ENCODE measurements around the gene NMUR2. TPM values are rescaled to one million over a fixed set of nuclear protein-coding genes. Genes with fewer than 3 reads are reported as not detected.

NMUR2 gene
- total and polyA plus RNA-seq, 4 donors: 0.01 to 0.49 (median 0.28) TPM; not detected in 1

DNA sequence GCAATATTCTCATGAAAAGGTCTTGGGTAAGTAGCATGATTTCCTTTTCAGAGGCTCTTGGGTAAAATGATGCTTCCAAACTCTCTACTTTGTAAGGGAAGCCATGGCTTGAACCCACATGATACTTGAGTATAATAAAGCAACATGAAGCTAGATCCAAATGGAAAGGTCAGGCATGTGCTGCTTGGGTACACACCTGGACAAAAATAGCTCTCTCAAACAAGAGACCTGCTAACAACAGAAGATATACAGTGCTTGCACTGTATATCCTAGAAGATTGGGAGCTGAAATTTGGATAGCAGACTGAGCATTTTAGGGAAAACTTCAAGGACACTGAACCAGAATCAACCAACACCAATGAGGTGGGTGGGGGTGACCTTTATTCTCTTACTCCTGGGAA is 40.2 kb downstream of the NMUR2 start:
- Histone ChIP-seq H3K4me3 (no peak overlapping the region), H3K27me3 (ENCODE audit: control insufficient read depth in 3 of 3, insufficient read depth in 3 of 3, low read length in 2 of 3) (no peaks in the 10 kb centered on the region), H3K36me3 (ENCODE audit: control insufficient read depth in 4 of 4, insufficient read depth in 4 of 4, low read length in 4 of 4) (no peaks in the 10 kb centered on the region), H3K9ac (ENCODE audit: insufficient read depth in 1 of 2, low read length in 2 of 2) (no peak overlapping the region), H3K27ac (ENCODE audit: low read depth in 1 of 2, low read length in 1 of 2) (no peak overlapping the region), H3K4me1 (ENCODE audit: control insufficient read depth in 5 of 5, insufficient read depth in 5 of 5, low read length in 5 of 5) (peaks cover 0 to 3% (median 0%) of the 10 kb centered on the region in 5 donors), H3K9me3 (ENCODE audit: control insufficient read depth in 4 of 4, insufficient read depth in 3 of 4, low read length in 3 of 4) (no peaks in the 10 kb centered on the region)
- DNase-seq (no peak), ATAC-seq (ENCODE audit: insufficient read depth, low FRiP score) (no peak)
- TF ChIP-seq, protein P1, sequence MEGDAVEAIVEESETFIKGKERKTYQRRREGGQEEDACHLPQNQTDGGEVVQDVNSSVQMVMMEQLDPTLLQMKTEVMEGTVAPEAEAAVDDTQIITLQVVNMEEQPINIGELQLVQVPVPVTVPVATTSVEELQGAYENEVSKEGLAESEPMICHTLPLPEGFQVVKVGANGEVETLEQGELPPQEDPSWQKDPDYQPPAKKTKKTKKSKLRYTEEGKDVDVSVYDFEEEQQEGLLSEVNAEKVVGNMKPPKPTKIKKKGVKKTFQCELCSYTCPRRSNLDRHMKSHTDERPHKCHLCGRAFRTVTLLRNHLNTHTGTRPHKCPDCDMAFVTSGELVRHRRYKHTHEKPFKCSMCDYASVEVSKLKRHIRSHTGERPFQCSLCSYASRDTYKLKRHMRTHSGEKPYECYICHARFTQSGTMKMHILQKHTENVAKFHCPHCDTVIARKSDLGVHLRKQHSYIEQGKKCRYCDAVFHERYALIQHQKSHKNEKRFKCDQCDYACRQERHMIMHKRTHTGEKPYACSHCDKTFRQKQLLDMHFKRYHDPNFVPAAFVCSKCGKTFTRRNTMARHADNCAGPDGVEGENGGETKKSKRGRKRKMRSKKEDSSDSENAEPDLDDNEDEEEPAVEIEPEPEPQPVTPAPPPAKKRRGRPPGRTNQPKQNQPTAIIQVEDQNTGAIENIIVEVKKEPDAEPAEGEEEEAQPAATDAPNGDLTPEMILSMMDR (IDR thresholded peaks at IDR 0.05; ENCODE audit: control extremely low read depth, extremely low read depth): no peak

DNA sequence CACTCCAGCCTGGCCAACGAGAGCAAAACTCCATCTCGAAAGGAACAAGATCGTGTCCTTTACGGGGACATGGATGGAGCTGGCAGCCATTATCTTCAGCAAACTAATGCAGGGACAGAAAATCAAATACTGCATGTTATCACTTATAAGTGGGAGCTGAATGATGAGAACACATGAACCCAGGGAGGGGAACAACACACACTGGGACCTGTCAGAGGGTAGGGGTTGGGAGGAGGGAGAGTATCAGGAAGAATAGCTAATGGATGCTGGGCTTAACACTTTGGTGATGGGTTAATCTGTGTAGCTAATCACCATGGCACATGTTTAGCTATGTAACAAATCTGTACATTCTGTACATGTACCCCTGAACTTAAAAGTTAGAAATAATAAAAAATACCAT is 40.9 kb downstream of the NMUR2 start:
- TF ChIP-seq, protein P1 (IDR thresholded peaks at IDR 0.05; ENCODE audit: control extremely low read depth, extremely low read depth): no peak
- 84 to 87% methylated on average over 4 of the region's 4 CpGs for WGBS, 2 donors

DNA sequence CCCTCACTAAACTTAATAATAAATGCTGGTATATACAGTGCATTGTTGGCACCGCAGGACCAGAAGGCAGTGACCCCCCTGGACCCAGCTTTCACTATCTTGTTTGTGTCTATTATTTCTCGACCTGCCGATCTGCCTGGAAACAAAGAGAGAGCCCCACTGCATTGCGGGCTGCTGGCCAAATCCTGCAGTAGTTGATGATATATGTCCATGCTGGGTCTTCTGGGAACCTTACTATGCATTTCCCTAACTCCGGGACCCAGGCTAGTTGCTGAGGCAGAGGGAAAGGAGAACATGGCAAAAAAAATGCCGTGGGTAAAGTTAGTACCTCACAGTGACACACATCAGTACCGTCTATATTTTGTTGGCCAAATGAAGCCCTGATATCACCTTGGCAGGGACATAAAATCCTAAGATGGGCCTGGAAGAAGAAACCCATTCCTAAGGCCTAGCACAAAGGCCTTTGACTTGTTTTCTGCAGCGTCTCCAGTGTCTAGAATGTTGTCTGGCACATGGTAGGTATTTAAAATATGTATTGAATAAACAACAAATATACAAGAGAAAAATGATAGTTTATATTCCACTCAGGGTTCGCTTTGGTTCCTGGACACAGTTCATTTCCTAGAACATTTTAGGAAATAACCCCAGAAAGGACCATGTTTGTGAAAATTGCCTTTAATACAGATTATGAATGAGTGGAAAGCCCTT is 46.1 kb downstream of the NMUR2 start:
- no peaks in the 10 kb centered on the region for H3K27me3 ChIP-seq (ENCODE audit: control insufficient read depth in 3 of 3, insufficient read depth in 3 of 3, low read length in 2 of 3)
- no peak overlapping the region for H3K4me3 ChIP-seq
- no peak overlapping the region for H3K9ac ChIP-seq (ENCODE audit: insufficient read depth in 1 of 2, low read length in 2 of 2)
- DNase-seq (peak; percentile 13 to 34 (median 26)), ATAC-seq (ENCODE audit: insufficient read depth, low FRiP score) (no peak)
- no peaks in the 10 kb centered on the region for H3K9me3 ChIP-seq (ENCODE audit: control insufficient read depth in 4 of 4, insufficient read depth in 3 of 4, low read length in 3 of 4)
- WGBS, 2 donors: 69 to 74% methylated on average over 9 of the region's 9 CpGs
- H3K4me1 ChIP-seq (ENCODE audit: control insufficient read depth in 5 of 5, insufficient read depth in 5 of 5, low read length in 5 of 5): no peaks in the 10 kb centered on the region
- H3K36me3 ChIP-seq (ENCODE audit: control insufficient read depth in 4 of 4, insufficient read depth in 4 of 4, low read length in 4 of 4): no peaks in the 10 kb centered on the region
- TF ChIP-seq, protein P1 (IDR thresholded peaks at IDR 0.05; ENCODE audit: control extremely low read depth, extremely low read depth): no peak
- H3K27ac ChIP-seq (ENCODE audit: low read depth in 1 of 2, low read length in 1 of 2): no peak overlapping the region

More for the DNA sequence above, 40.9 kb downstream of the NMUR2 start:
- Histone ChIP-seq H3K9ac (ENCODE audit: insufficient read depth in 1 of 2, low read length in 2 of 2) (no peak overlapping the region), H3K4me1 (ENCODE audit: control insufficient read depth in 5 of 5, insufficient read depth in 5 of 5, low read length in 5 of 5) (peaks cover 0 to 3% (median 0%) of the 10 kb centered on the region in 5 donors), H3K4me3 (no peak overlapping the region), H3K36me3 (ENCODE audit: control insufficient read depth in 4 of 4, insufficient read depth in 4 of 4, low read length in 4 of 4) (no peaks in the 10 kb centered on the region), H3K27me3 (ENCODE audit: control insufficient read depth in 3 of 3, insufficient read depth in 3 of 3, low read length in 2 of 3) (no peaks in the 10 kb centered on the region), H3K9me3 (ENCODE audit: control insufficient read depth in 4 of 4, insufficient read depth in 3 of 4, low read length in 3 of 4) (no peaks in the 10 kb centered on the region), H3K27ac (ENCODE audit: low read depth in 1 of 2, low read length in 1 of 2) (no peak overlapping the region)
- no peak for DNase-seq
- ATAC-seq (ENCODE audit: insufficient read depth, low FRiP score): no peak

DNA sequence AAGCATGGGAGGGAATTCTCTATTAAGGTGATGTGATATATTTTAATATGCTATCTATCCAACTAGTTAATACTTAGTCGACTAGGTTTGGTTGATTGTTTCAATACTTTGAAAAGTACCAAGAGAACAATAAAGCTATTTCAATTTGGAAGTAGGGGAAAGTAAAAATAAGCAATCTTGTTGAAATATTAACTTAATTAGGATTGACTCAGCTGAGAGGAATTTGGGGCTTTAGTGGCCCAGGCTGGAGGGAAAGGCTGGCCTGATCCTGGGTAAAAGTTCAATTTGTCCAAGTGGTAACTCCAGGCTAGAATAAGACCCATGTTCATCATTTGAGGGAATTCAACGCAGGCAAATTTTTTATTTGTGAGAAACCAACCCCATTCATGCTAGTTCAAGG is 48.6 kb downstream of the NMUR2 start:
- no peak overlapping the region for H3K4me3 ChIP-seq
- H3K4me1 ChIP-seq (ENCODE audit: control insufficient read depth in 5 of 5, insufficient read depth in 5 of 5, low read length in 5 of 5): no peaks in the 10 kb centered on the region
- WGBS, 2 donors: 86 to 92% methylated on average over 2 of the region's 2 CpGs
- no peak overlapping the region for H3K9ac ChIP-seq (ENCODE audit: insufficient read depth in 1 of 2, low read length in 2 of 2)
- H3K27me3 ChIP-seq (ENCODE audit: control insufficient read depth in 3 of 3, insufficient read depth in 3 of 3, low read length in 2 of 3): no peaks in the 10 kb centered on the region
- H3K27ac ChIP-seq (ENCODE audit: low read depth in 1 of 2, low read length in 1 of 2): no peak overlapping the region
- ATAC-seq (ENCODE audit: insufficient read depth, low FRiP score): no peak
- H3K9me3 ChIP-seq (ENCODE audit: control insufficient read depth in 4 of 4, insufficient read depth in 3 of 4, low read length in 3 of 4): no peaks in the 10 kb centered on the region
- no peaks in the 10 kb centered on the region for H3K36me3 ChIP-seq (ENCODE audit: control insufficient read depth in 4 of 4, insufficient read depth in 4 of 4, low read length in 4 of 4)
- TF ChIP-seq, protein P1 (IDR thresholded peaks at IDR 0.05; ENCODE audit: control extremely low read depth, extremely low read depth): no peak
- DNase-seq: no peak

Measured in lung (tissue), 12 donors.